HepG2 (cell line): ENCODE data around the gene MSMP. TPM values are rescaled to one million over a fixed set of nuclear protein-coding genes. Genes with fewer than 3 reads are reported as not detected.

Experiments
- AHDC1 ChIP-seq: sonication (generic); formaldehyde crosslinking; IDR thresholded peaks from 2 replicates; pipeline ENCODE4 v1.5.1; 2020; ENCODE audit warnings: mild to moderate bottlenecking, missing genetic modification reagents, borderline replicate concordance
- ATF2 ChIP-seq: sonication (generic); formaldehyde crosslinking; IDR thresholded peaks from 2 replicates; pipeline ENCODE4 v1.4.0; 2020; ENCODE audit warnings: missing genetic modification reagents
- FLYWCH1 ChIP-seq: sonication (generic); formaldehyde crosslinking; IDR thresholded peaks from 2 replicates; pipeline ENCODE4 v1.8.1; 2023; ENCODE audit warnings: mild to moderate bottlenecking, missing genetic modification reagents
- KLF9 ChIP-seq: IDR thresholded peaks from 2 replicates; pipeline ENCODE4 v1.6.1; 2016; ENCODE audit warnings: low read depth
- MXD1 ChIP-seq: sonication (generic); formaldehyde crosslinking; IDR thresholded peaks from 2 replicates; pipeline ENCODE4 v1.4.0; 2020; ENCODE audit warnings: mild to moderate bottlenecking, missing genetic modification reagents
- PCBP2 ChIP-seq: fragments of 200-400 bp; formaldehyde crosslinking; optimal IDR thresholded peaks from 2 replicates; pipeline ENCODE3; 2018; ENCODE audit warnings: low read length, low read depth; ENCODE audit not compliant: poor library complexity, severe bottlenecking
- REST ChIP-seq, 2 experiments: IDR thresholded peaks; 2 replicates each; pipeline ENCODE4 v1.6.1; 2011 to 2012; ENCODE audit warnings: low read length in 2 of 2, borderline replicate concordance in 1 of 2, low read depth in 1 of 2, mild to moderate bottlenecking in 1 of 2, moderate library complexity in 1 of 2
- RFX5 ChIP-seq: IDR thresholded peaks from 2 replicates; pipeline ENCODE4 v1.6.1; 2011; ENCODE audit warnings: low read depth, low read length, improper control_type of control experiment
- TERF1 ChIP-seq: sonication (generic); formaldehyde crosslinking; IDR thresholded peaks from 2 replicates; pipeline ENCODE4 v1.8.0; 2022; ENCODE audit warnings: mild to moderate bottlenecking, missing genetic modification reagents, moderate library complexity
- ZNF205 ChIP-seq: IDR thresholded peaks from 2 replicates; pipeline ENCODE4 v1.6.1; 2018; ENCODE audit warnings: missing biosample characterization, missing genetic modification reagents
- ZNF333 ChIP-seq: sonication (generic); formaldehyde crosslinking; IDR thresholded peaks from 2 replicates; pipeline ENCODE4 v1.4.0; 2020; ENCODE audit warnings: mild to moderate bottlenecking, missing genetic modification reagents, borderline replicate concordance
- ZNF431 ChIP-seq: sonication (generic); formaldehyde crosslinking; IDR thresholded peaks from 2 replicates; pipeline ENCODE4 v1.9.0; 2022; ENCODE audit warnings: missing genetic modification reagents, low read depth, mild to moderate bottlenecking, borderline replicate concordance
- ZNF720 ChIP-seq: sonication (generic); formaldehyde crosslinking; IDR thresholded peaks from 2 replicates; pipeline ENCODE4 v1.4.0; 2020; ENCODE audit warnings: missing genetic modification reagents
- ZNF75D ChIP-seq: sonication (generic); formaldehyde crosslinking; IDR thresholded peaks from 2 replicates; pipeline ENCODE4 v1.8.1; 2023; ENCODE audit warnings: missing genetic modification reagents, mild to moderate bottlenecking, borderline replicate concordance
- polyA plus RNA-seq, 8 experiments: library from polyadenylated mRNA; depleted of rRNA in 3 of 8; stranded (reverse) in 7 of 8; unstranded in 1 of 8; fragments of >200 nt; fragmentation: Illumina TruSeq in 4 of 8; extraction: Trizol in 4 of 8; gene quantifications; 2 replicates each; pipeline versions ENCODE4 v1.2.1 to v1.2.3, GENCODE V29; 2011 to 2016; ENCODE audit warnings: low read depth in 4 of 8, missing spikeins in 1 of 8, mixed read lengths in 1 of 8; ENCODE audit not compliant: insufficient read depth in 1 of 8
- total RNA-seq, 5 experiments: library from RNA; depleted of rRNA; stranded (reverse); fragments of >200 nt; fragmentation: Illumina TruSeq; extraction: Trizol; gene quantifications; 2 replicates each; pipeline ENCODE4 v1.2.3, GENCODE V29; 2016; ENCODE audit warnings: low read depth in 1 of 5

MSMP gene
- total and polyA plus RNA-seq, 2 of the 13 experiments (the other 11 are each of a cell fraction or from before 2014, with no cell fraction given) = 0.24 to 0.46 TPM

- TF ChIP-seq AHDC1 (CRISPR knock-in tag) (no peak), TERF1 (CRISPR knock-in tag) (no peak), FLYWCH1 (CRISPR knock-in tag) (0 out of 2 replicates have a peak, but pooled peaks have one; percentile 27), MXD1 (CRISPR knock-in tag) (no peak), ZNF205 (CRISPR knock-in tag) (peak; percentile 56; the same call in 1 of the 2 replicates), ZNF75D (CRISPR knock-in tag) (no peak), KLF9 (CRISPR knock-in tag) (no peak), ZNF431 (no peak), PCBP2 (no peak), ZNF720 (CRISPR knock-in tag) (no peak), REST (IDR thresholded peaks at IDR 0.05; ENCODE audit: borderline replicate concordance in 1 of 2, low read depth in 1 of 2, low read length in 2 of 2) (no peak), ZNF333 (CRISPR knock-in tag) (no peak), RFX5 (no peak), ATF2 (CRISPR knock-in tag) (no peak)
Measured at GRCh38 chr9:35756275-35757225, 2.5 kb upstream of the MSMP start (continued).
